HL-60 (cell line): ENCODE data around the gene ST7L.

Experiments used
- DNase-seq, 2 experiments: peaks; one replicate each; pipeline ENCODE4 v3.0.0-alpha.2; 2010 to 2020; ENCODE audit warnings: low read depth in 1 of 2, low spot score in 1 of 2
- H3K27ac ChIP-seq: fragments of 250-450 bp; sonication (Bioruptor Pico); replicated peaks from 2 replicates; pipeline ENCODE4 v1.5.1; 2020; ENCODE audit warnings: mild to moderate bottlenecking, moderate library complexity
- H3K27me3 ChIP-seq: fragments of 250-450 bp; sonication (Bioruptor Pico); 2 replicates; pipeline ENCODE4 v1.5.1; 2021; ENCODE audit warnings: mild to moderate bottlenecking, moderate library complexity; ENCODE audit not compliant: insufficient read depth, poor library complexity, severe bottlenecking
- H3K4me3 ChIP-seq: replicated peaks from 2 replicates; pipeline ENCODE4 v1.5.1; 2011; ENCODE audit warnings: mild to moderate bottlenecking, control low read depth, low read length; ENCODE audit not compliant: insufficient read depth
- CTCF ChIP-seq: IDR thresholded peaks from one replicate; pipeline ENCODE4 v1.5.1; 2011; ENCODE audit warnings: low read length, control low read depth, inconsistent platforms; ENCODE audit not compliant: insufficient read depth
- GABPA ChIP-seq: IDR thresholded peaks from 2 replicates; pipeline ENCODE4 v1.6.1; 2012; ENCODE audit warnings: low read depth
- POLR2AphosphoS5 ChIP-seq: IDR thresholded peaks from 2 replicates; pipeline ENCODE4 v1.6.1; 2012; ENCODE audit warnings: low read depth
- SPI1 ChIP-seq: IDR thresholded peaks from 2 replicates; pipeline ENCODE4 v1.6.1; 2012; ENCODE audit warnings: low read depth, mild to moderate bottlenecking, borderline replicate concordance
- TF ChIP-seq, protein P1 (sequence below): IDR thresholded peaks from 2 replicates; pipeline ENCODE4 v1.6.1; 2012; ENCODE audit warnings: low read depth; ENCODE audit not compliant: insufficient replicate concordance

The ST7L gene

DNA sequence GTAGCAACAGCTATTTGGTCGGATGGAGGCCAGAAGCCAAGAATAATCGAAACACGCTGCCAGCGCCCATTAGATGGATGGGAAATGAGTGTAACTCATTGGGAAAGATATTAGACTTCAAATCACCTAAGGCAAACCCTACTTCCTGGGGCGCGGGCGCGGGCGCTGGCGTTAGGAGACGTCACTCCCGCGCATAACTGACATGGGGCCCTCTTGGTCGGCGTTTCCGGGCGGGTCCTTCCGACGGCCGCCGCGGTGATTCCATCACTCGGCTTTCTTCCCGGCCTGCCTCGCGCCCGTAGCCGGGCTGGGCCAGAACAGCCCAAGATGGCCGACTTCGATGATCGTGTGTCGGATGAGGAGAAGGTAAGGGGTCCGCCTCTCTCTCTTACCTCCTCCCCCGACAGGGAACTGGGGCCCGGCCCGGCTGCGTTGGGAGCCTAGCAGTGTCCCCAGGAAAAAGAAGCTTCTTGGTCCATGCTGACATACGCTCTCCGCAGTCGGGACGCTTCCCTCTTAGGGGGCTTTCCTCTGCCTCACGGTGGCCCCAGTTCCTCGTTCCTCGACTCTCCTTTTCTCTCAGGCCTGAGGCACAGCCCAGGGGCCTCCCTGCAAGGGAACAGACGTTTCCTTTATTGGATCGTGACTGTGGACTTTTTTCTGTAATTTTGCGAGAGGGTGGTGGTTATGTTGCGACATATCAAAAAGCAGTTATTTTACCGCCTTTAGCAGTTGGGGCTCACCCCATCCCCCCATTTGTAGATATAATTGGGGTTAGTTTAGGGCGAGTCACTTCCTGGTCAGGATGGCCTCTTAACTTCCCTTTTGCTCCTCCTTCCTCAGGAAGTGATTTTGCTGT is 806 bp upstream of the ST7L start, which contains the start of gene CAPZA1:
CAPZA1 (plus strand) TSS at position 315 of the 859 bp plus-strand sequence; CDS start at position 328, 13 bp downstream.
- DNase-seq: peak; percentile 92 to 96
- H3K27me3 ChIP-seq: no peaks in the 10 kb centered on the region
- peak within 1 kb of the TSS; percentile 73 for H3K4me3 ChIP-seq
- TF ChIP-seq CTCF: no peak
- peak; percentile 42; the same call in 1 of the 2 replicates for TF ChIP-seq SPI1
- TF ChIP-seq, protein P1, sequence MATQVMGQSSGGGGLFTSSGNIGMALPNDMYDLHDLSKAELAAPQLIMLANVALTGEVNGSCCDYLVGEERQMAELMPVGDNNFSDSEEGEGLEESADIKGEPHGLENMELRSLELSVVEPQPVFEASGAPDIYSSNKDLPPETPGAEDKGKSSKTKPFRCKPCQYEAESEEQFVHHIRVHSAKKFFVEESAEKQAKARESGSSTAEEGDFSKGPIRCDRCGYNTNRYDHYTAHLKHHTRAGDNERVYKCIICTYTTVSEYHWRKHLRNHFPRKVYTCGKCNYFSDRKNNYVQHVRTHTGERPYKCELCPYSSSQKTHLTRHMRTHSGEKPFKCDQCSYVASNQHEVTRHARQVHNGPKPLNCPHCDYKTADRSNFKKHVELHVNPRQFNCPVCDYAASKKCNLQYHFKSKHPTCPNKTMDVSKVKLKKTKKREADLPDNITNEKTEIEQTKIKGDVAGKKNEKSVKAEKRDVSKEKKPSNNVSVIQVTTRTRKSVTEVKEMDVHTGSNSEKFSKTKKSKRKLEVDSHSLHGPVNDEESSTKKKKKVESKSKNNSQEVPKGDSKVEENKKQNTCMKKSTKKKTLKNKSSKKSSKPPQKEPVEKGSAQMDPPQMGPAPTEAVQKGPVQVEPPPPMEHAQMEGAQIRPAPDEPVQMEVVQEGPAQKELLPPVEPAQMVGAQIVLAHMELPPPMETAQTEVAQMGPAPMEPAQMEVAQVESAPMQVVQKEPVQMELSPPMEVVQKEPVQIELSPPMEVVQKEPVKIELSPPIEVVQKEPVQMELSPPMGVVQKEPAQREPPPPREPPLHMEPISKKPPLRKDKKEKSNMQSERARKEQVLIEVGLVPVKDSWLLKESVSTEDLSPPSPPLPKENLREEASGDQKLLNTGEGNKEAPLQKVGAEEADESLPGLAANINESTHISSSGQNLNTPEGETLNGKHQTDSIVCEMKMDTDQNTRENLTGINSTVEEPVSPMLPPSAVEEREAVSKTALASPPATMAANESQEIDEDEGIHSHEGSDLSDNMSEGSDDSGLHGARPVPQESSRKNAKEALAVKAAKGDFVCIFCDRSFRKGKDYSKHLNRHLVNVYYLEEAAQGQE: peak; percentile 81
- TF ChIP-seq GABPA: peak; percentile 75
- TF ChIP-seq POLR2AphosphoS5: peak; percentile 81
- peak within 1 kb of the TSS; percentile 99 for H3K27ac ChIP-seq

- Histone ChIP-seq H3K27me3 (no peaks in the 10 kb centered on the region), H3K4me3 (peak overlapping the region; percentile 73), H3K27ac (peak overlapping the region; percentile 99)
- DNase-seq: peak in 1 of 2 experiments; percentile 29
- TF ChIP-seq SPI1: no peak
- TF ChIP-seq, protein P1: no peak
- TF ChIP-seq CTCF: no peak
- TF ChIP-seq GABPA: no peak
- no peak for TF ChIP-seq POLR2AphosphoS5
These were observed 724 bp downstream of the ST7L start for GRCh38 chr1:112618114-112618720.

DNA sequence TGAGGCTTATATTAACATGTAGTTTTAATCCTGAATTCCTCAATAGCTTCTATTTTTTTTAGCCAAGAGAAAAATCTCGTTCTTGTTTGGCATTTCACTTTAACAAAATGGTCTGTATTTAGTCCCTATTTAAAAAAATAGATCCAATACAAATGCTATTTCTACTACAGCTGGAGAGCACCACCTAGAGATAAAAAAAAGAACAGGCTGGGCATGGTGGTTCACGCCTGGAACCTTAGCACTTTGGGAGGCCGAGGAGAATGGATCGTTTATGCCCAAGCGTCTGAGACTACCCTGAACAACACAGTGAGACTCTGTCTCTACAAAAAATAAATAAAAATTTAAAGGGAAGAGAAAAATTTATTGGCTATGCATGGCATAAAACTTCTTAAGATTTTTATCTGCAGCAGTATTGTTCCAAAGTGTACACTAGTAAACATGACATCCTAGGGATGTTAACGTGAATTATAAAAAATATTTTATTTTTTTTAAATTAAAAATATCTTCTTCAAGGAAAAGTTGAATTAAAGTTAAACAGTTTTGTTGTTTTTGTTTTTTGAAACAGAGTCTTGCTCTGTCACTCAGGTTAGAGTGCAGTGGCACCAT is 4.4 kb downstream of the ST7L start:
- peak in 1 of 2 experiments; percentile 35 for DNase-seq
- Histone ChIP-seq H3K27ac (no peak overlapping the region), H3K27me3 (no peaks in the 10 kb centered on the region), H3K4me3 (no peak overlapping the region)
- TF ChIP-seq CTCF: peak; percentile 18
- TF ChIP-seq POLR2AphosphoS5: no peak
